Esophagus squamous epithelium (tissue), 4 donors: Measurements from ENCODE around the gene MBNL1.

Source experiments
- CTCF ChIP-seq, 6 experiments: fragments of 450-650 bp in 4 of 6; fragments of 200-600 bp in 2 of 6; sonication (generic) in 2 of 6; IDR thresholded peaks; one replicate each; pipeline ENCODE4 v1.5.1; 2016 to 2019; ENCODE audit warnings: antibody characterized with exemption in 6 of 6, mild to moderate bottlenecking in 4 of 6, moderate library complexity in 4 of 6
- POLR2A ChIP-seq, 4 donors: fragments of 450-650 bp; IDR thresholded peaks; one replicate each; pipeline ENCODE4 v1.6.1; 2017; ENCODE audit warnings: antibody characterized with exemption in 4 of 4, mild to moderate bottlenecking in 4 of 4, moderate library complexity in 3 of 4

DNA sequence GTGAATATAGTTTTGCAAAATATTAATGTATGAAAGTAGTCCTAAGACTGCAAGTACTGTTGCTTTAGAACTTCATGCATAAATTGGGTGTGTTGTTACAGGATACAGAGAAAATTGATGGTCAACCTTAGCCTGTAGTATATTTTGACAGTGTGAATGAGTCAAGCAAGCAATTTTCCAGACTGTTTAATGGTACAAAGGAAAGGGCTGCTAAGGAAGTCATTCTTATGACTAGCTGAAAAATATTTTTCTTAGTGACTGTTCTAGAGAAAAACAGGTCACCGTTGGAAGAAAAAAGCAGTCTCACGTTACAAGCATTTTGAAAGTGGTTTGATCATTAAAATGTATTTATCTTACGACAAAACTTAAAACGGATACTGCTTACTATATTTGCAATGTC is 49.2 kb downstream of the MBNL1 start:
- no peak for TF ChIP-seq CTCF (IDR thresholded peaks at IDR 0.05)
- no peak for TF ChIP-seq POLR2A (IDR thresholded peaks at IDR 0.05)
